ENCODE results near the gene SP7. TPM values are rescaled to one million over a fixed set of nuclear protein-coding genes. Genes with fewer than 3 reads are reported as not detected.

SP7 gene
- total and polyA plus RNA-seq, 9 of the 15 experiments (the other 6 are each of a cell fraction or from before 2014, with no cell fraction given), result 0.04 TPM; not detected in 8

GRCh38 chr12:53295070-53295890, 40.9 kb downstream of the SP7 start, which contains the start of gene PFDN5 (continued):
- TF ChIP-seq PKNOX1 (IDR thresholded peaks at IDR 0.05) (peak; percentile 23; the same call in 1 of the 2 replicates), CEBPZ (IDR thresholded peaks at IDR 0.05; ENCODE audit: borderline replicate concordance, low read depth, low read length) (no peak), E2F4 (CRISPR knock-in tag; IDR thresholded peaks at IDR 0.05; ENCODE audit: low read depth) (no peak), PHF21A (IDR thresholded peaks at IDR 0.05; ENCODE audit: borderline replicate concordance, low read depth) (no peak), ZNF143 (CRISPR knock-in tag; IDR thresholded peaks at IDR 0.05) (no peak), NFRKB (IDR thresholded peaks at IDR 0.05; ENCODE audit: low read depth) (peak; percentile 92)
- TF ChIP-seq, protein P1, sequence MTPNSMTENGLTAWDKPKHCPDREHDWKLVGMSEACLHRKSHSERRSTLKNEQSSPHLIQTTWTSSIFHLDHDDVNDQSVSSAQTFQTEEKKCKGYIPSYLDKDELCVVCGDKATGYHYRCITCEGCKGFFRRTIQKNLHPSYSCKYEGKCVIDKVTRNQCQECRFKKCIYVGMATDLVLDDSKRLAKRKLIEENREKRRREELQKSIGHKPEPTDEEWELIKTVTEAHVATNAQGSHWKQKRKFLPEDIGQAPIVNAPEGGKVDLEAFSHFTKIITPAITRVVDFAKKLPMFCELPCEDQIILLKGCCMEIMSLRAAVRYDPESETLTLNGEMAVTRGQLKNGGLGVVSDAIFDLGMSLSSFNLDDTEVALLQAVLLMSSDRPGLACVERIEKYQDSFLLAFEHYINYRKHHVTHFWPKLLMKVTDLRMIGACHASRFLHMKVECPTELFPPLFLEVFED (CRISPR knock-in tag; conservative IDR thresholded peaks at IDR 0.05), result 0 out of 2 replicates have a peak, but pooled peaks have one; percentile 69

Measured in K562 (cell line).